GM11168 (cell line): ENCODE results near the gene DNAJC25.
"Not testable (repeated sequence)": the region's sequence is repeated elsewhere in the genome, so short reads cannot be mapped to it uniquely, and the experiment has no call there.

Experiments used
- in situ Hi-C: fragments of 300-500 bp; cut with MboI; formaldehyde crosslinking; loops from one replicate; pipeline ENCODE4 v1.12.0; 2022; ENCODE audit warnings: low sequenced_read_pairs; ENCODE audit not compliant: unreplicated experiment

The DNAJC25 gene

DNA sequence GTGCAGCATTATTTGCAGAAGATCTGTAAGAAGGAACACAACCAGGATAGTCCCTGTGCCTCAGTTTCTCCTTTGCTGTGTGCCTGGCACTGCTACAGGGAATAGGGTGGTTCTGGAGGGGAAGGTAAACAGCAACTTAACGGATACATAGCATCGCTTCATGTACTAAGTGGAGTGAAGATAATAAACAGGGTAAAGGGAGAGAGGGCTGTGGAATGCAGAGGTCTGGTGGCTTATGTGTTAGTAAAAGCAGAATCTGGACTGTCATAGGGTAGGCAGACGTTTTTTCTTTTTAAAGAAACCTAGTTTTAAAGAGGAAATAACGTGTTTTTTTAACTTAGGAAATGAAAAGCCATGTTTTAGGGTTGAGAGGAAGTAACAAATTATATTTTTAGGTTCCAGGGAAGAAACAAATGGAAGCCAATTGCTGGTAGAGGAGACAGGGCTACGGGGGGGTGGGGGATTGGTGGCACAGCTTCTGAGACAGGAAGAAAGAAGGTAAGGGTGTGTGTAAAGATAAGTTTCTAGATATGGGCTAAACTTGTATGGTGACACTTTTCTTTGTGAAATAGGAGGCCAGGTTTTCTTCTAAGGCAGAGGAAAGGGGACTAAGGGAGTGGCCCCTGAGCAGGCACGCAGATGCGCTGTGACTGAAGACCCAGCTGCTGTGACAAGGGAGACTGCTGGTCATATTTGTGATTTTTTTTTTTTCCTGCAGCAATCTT, 31.6 kb downstream of the DNAJC25 start:
- in situ Hi-C loops, result no loop called here

DNA sequence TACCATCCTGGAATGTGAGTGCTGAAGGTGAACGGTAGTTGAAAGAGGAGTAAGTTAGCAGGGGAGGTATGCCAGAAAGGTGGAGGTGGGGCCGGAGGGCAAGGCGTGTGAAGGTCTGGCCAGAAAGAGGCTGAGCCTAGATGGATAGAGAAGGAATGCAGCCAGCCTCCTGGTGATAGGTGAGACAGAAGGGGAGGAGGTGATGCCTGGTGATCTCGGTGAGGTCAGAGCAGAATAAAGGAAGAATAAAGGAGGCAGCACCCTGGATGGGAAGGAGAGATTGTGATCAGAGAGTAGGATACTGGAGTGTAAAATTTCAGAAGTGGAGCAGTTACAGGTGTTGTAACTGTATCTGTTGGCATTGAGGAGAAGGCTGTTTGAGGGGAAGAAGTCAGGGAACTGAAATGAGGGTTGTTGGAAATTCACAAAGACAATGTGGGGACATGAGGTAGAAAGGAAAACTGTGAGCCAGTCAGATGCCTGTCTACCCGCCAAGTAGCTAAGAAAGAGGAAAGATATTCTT, 32.2 kb downstream of the DNAJC25 start:
- in situ Hi-C loops, result no loop called here

- in situ Hi-C loops, result no loop called here
Measured at GRCh38 chr9:111668026-111668573, 37.0 kb downstream of the DNAJC25 start.

- in situ Hi-C loops, result not testable (repeated sequence)
Measured at GRCh38 chr9:111668601-111669000, 37.5 kb downstream of the DNAJC25 start.

DNA sequence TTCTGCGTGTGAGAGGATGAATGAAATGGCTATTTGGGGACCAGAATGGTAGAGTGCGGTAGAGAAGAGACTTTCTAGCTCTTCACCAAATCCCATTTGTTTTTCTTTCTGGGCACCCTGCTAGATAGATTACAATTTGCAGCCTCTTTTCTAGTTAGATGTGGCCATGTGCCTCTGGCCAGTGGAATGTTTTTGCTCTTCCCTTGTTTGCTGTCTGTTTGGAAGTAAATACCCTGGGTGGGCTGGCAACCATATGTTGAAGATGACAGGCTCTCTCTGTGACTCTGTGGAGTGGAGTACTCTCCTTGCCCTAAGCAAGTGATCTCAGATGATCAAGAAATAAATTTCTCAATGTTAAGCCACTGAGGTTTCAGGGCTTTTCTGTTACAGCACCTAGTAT, 43.2 kb downstream of the DNAJC25 start:
- in situ Hi-C loops, result no loop called here

DNA sequence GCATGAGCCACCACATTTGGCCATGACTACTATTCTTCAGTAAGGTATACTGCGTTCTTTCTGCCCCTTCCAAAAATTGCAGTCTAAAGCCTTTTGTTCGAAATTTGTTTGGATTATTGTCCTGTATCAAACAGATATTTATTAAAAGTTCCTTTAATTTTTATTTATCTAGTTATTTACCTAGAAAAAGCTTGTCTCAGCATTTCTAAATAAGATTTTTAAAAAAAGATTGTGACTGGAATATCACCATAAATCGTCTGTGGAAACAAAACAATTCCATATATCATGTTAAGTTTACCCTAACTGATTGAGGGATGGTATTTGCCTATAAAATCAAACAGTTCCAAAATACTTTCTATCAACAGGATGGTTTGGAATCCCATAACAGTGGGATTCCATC, 45.0 kb downstream of the DNAJC25 start:
- in situ Hi-C loops, result no loop called here

- in situ Hi-C loops, result no loop called here
Measured at GRCh38 chr9:111678293-111678692, 47.2 kb downstream of the DNAJC25 start.

GRCh38 chr9:111679199-111679598, 48.1 kb downstream of the DNAJC25 start:
- in situ Hi-C loops, result no loop called here

DNA sequence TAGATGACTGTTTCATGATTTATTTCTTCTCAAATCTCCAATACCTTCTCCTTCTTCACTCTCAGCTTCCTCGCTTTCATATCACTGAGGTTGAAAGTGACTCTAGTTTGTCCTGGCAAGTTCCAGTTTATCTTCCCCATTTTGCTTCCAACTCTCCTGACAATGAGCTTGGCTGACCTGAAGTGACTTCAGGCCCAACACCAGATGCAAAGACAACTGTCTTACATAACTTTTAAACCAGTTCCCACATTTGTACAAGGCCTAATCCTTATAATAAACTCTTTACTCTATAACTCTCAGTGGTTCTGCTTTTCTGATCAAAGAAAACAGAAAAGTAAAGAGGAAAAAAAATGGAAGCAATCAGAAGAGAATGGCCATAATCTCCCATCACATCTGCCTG, 52.3 kb downstream of the DNAJC25 start:
- in situ Hi-C loops, result no loop called here

- in situ Hi-C loops, result no loop called here
Measured at GRCh38 chr9:111691672-111692329, 60.7 kb downstream of the DNAJC25 start.

GRCh38 chr9:111696796-111697195, 65.7 kb downstream of the DNAJC25 start:
- in situ Hi-C loops, result no loop called here

DNA sequence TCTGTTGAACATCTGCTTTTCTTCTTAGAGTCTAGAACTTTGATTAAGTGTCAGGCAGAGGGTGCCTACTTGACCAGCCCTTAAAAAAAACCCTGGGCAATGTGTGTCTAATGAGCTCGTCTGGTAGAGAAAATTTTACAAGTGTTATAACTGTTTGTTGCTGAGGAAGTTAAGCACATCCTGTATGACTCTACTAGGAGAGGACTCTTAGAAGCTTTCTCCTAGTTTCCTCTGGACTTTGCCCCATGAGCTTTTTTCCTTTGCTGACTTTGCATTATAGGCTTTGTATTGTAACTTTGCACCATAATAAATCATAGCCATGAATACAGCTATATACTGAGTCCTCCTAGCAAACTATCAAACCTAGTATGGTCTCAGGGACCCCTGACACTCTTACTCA, 69.6 kb downstream of the DNAJC25 start:
- in situ Hi-C loops, result no loop called here
